Activated CD4-positive, alpha-beta T cell treated with anti-CD3 and anti-CD28 coated beads for 24 hours (primary cell): ENCODE data around the gene NYNRIN.
"Not testable (repeated sequence)": the region's sequence is repeated elsewhere in the genome, so short reads cannot be mapped to it uniquely, and the experiment has no call there.

Source experiments
- DNase-seq, 2 donors: peaks; one replicate each; pipeline ENCODE4 v3.0.0-alpha.2; 2020; ENCODE audit warnings: low read depth in 2 of 2

Gene NYNRIN

DNA sequence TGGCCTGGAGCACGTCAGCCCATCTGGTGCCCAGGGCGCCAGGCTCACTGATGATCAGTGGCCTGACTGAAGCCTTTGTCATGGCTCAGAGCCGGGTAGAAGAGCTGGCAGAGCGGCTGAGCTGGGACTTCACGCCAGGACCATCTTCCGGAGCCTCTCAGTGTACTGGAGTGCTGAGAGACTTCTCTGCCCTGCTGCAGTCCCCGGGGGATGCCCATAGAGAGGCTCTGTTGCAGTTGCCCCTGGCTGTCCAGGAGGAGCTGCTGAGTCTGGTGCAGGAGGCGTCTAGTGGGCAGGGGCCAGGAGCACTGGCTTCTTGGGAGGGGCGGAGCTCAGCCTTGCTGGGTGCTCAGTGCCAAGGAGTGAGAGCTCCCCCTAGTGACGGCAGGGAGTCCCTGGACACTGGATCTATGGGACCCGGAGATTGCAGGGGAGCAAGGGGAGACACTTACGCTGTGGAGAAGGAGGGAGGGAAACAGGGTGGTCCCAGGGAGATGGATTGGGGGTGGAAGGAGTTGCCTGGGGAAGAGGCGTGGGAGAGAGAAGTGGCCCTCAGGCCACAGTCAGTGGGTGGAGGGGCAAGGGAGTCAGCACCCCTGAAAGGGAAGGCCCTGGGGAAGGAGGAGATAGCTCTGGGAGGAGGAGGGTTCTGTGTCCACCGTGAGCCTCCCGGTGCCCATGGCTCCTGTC, 32.9 kb downstream of the NYNRIN start:
- peak; percentile 87 to 88 for DNase-seq

DNA sequence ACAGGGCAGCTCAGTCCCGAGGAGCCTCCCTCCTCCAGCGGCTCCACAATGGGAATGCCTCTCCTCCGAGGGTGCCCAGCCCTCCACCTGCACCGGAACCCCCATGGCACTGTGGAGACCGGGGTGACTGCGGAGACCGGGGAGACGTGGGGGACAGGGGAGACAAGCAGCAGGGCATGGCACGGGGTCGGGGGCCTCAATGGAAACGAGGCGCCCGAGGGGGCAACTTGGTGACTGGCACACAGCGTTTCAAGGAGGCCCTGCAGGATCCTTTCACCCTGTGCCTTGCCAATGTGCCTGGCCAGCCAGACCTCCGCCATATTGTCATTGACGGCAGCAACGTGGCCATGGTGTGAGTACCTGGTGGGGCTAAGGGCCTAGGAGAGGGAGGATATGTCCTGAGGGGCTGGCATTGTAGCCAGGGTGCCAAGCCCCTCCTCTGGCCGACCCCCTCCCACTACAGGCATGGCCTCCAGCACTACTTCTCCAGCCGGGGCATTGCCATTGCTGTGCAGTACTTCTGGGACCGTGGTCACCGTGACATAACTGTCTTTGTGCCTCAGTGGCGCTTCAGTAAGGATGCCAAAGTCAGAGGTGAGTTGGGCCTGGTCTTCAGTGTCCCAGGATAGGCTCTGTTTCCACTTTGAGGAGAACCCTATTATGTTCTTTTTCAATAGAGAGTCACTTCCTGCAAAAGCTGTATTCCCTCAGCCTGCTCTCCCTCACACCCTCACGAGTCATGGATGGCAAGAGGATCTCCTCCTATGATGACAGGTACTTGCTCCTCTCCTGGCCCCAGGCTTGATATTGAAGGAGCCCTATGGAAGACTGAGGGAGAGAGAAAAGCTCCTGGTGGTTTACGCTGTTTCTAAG, 33.7 kb downstream of the NYNRIN start:
- no peak for DNase-seq

DNA sequence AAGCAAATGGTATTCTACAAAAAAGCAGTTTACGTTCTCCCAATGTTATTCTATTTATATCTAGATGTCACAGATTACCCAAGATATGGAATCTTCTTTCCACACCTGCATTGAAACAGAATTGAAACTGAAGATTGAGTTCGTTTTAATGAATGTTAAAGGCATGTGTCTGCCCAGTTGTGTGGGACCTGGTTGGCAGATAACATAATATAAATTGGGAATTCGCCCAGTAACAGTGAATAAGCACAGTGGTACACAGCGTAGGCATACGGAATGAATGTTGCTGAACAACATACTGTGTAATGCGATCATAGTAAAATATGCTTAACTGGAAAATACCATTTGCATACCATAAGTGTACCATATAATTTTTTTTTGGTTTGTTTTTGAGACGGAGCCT, 35.2 kb downstream of the NYNRIN start:
- DNase-seq, result no peak

DNA sequence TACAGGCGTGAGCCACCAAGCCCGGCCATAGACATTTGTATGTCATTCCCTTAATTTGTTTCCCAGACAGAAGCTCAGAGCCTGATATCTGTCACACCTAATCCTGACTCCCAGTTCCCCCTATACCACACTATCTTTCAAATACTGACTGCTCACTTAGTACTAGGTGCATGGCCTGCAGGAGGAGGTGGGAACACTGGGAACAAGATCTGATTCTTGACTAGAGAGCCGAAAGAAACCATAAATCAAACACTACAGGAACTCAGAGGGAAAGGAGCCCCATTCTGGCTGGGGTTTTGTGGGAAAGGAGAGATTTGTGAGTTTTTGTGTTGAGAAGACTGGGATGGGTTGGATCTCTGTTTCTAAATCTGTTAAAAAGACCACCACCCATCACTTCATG, 35.9 kb downstream of the NYNRIN start:
- DNase-seq, result no peak

DNA sequence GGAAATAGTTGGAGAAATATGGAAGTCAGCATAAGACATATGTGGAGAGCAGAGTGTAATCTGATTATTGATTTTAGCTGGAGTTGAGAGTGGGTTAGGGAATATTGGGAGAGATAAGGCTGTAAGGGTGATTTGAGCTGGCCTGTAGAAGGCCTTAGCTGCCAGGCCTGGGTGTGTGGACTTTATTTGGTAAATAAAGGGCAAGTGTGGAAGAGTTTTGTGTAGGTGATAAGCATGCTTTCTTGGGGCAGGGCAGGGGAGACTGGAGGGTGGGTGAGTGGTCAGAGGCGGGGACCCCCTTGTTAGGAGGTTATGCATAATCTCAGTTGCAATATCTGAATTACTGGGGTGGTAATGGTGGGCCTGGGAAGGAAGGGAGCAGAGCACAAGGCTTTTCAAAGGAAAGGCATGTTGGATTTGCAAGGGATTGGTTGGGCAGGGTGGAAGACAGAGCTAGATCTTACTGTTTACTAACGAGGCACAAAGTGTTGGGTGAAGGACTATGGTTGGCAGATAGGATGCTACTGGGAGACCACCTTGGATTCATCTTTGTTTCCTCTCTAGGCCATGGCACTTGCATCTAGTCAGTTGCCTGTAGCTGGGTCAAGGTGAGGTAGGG, 36.5 kb downstream of the NYNRIN start:
- no peak for DNase-seq

DNA sequence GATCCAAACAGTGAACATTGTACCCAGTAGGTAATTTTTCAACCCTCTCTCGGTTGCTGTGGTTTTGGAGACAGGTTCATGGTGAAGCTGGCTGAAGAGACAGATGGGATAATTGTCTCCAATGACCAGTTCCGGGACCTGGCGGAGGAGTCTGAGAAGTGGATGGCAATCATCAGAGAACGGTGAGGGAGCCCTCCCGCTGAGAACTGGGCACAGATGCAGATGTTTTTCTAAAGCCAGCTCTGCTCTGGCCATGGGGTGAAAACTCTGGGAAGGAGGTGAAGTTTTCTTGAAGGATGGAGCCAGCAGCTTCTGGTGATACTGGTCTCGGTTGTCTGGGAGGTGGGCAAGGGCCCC, 37.2 kb downstream of the NYNRIN start:
- DNase-seq, result no peak

DNA sequence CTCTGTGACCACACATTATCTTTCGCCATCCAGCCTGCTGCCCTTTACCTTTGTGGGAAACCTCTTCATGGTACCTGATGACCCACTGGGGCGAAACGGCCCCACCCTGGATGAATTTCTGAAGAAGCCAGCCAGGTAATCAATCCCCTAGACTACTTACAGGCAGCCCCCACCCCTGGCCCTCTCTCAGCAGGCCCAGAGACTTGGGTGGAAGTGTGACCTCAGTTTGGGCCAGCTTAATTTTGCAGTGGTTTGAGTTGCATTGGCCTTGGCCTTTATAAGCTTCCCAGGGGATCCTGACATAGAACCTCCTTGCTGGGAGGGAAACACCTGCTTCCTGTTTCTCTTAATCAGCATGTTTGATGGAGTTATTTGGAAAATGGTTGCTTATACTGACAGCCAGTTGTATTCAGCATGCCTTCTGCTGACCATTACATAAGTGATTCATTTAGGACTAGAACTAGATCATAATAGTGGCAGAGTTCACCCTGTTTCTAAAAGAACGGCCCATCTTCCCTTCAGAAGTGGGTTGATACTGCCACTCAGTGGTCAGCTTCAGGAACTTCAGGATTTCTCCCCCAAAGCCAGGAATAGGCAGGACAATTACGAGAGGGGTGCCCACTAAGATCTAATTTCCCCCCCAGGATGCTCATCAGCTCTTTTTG, 37.7 kb downstream of the NYNRIN start:
- no peak for DNase-seq

DNA sequence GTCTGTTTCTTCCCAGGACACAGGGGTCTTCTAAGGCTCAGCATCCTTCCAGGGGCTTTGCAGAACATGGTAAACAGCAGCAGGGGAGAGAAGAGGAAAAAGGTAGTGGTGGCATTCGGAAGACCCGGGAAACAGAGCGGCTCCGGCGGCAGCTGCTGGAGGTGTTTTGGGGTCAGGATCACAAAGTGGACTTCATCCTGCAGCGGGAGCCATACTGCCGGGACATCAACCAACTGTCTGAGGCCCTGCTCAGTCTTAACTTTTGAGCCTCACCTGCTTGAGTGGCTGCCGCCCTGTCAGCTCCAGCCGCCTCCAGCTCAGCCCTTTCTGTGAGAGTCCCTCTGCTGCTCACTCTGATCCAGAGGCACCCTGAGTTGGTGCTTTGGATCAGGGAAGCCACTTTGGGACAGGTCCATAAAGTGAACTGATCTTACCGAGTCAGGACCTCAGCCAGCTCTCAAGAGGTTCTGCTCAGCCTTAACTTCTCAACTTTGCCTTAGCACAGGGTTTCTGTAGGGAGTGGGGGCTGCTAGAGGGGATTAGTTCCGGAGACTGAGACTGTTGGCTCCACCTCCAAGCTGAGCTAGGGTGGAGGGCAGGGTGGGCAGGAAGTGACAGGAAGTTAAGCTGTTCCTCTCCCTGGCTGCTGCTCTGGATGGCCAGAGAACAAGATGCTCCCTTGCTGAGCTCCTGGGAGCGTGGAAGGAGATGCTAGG, 38.4 kb downstream of the NYNRIN start:
- DNase-seq, result no peak

DNA sequence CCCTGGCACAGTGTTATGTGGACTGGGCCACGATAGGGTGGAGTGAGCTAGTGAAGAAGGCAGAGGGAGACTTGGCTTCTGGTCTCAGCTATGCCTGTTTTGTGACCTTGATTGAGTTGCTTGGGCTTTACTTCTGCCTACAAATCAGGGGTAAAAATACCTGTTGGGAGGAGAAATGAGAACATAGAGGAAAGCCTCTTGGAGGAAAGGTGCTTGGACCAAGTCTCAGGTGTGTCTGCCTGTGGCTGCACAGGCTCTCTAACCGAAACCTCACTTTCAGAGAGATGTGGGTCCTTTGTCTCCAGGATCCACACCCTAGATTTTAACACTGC, 38.9 kb downstream of the NYNRIN start:
- no peak for DNase-seq

DNA sequence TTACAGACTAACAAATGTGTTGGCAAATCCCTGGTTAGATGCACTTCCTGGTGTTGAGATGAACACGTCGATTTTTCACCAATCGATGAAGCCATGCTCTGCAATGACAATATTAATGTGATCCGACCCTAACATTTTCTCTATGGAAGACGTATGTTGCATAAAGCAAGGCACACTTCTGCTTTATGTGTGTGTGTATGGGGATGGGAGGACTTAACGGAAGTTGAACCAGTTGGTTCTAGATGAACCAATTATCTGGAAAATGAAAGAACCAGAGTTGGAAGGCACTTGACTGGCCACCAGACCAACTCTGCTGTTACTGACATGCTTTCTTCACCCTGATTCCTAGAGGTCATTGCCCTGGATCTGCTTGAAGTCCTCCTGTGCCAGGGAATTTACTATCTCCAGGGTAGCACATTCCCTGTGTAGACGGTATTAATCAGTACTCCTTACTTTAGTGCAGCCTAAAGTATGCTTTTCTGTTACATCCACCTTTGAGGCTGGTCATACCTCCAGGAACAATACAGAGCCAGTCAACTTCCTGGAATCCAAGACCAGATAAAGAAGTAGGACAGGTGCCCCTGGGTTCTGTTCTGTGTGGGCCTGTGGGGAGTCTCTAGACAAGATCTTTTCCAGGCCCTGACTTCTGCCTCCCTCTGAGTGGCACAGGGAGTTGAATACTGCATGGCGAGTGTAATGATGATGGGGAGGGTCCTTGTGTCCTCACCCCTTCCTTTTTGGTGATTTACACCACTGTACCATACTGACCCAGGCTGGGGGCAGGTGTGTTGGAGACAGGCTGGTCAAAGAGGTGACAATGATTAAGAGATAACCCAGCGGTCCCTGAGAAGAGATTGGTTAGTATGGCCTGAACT, 39.7 kb downstream of the NYNRIN start:
- DNase-seq, result no peak

DNA sequence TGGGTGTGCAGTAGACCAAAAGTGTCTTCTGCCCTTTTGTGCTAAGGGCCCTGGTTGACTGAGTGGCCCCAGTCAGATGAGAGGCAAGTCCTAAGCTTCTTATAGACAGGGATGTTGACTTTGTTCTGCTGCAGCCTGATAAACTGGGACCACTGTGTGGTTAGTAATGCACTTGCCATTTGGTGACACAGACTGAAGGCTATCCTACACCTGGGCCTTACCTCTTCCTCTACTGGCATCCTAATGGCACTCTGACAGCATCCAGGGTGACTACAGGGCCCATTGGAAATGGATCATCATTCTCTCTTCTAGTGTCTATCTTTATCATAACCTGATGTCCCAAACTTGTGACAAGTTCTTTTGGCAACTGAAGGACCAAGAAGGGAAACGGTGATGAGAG, 40.5 kb downstream of the NYNRIN start:
- no peak for DNase-seq

DNA sequence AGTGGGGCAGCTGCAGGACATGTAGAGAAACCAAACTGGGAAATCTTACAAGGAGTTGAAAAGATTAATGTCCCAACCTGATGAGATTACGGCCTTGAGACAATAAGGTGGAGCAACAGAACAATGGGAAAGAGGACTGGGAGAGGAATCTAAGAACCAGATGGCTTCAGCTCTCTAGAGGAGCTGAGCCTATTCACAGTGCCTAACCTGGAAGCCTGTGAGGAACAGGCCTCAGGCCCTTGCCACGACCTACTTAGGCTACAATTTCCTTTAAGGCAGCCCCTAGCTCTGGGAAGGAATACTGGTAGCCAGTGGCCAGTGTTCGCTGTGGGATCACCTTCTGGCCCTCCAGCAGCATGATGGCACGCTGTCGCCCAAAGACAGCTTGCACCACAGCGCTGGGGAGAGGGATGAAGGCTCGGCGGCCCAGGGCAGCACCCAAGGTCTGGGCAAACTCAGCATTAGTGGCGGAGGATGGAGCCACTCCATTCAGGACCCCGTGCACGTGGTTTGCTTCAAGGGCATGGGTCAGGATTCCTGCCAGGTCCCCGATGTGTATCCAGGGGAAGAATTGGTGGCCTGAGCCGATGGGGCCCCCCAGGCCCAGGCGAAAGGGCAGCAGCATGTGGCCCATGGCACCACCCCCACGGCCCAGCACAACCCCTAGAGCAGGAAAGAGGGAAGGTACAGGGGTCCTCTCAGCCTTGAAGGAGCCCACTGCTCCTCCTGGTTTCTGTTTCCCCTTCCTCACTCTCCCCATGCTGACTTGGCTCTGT, 41.2 kb downstream of the NYNRIN start:
- DNase-seq, result no peak

DNA sequence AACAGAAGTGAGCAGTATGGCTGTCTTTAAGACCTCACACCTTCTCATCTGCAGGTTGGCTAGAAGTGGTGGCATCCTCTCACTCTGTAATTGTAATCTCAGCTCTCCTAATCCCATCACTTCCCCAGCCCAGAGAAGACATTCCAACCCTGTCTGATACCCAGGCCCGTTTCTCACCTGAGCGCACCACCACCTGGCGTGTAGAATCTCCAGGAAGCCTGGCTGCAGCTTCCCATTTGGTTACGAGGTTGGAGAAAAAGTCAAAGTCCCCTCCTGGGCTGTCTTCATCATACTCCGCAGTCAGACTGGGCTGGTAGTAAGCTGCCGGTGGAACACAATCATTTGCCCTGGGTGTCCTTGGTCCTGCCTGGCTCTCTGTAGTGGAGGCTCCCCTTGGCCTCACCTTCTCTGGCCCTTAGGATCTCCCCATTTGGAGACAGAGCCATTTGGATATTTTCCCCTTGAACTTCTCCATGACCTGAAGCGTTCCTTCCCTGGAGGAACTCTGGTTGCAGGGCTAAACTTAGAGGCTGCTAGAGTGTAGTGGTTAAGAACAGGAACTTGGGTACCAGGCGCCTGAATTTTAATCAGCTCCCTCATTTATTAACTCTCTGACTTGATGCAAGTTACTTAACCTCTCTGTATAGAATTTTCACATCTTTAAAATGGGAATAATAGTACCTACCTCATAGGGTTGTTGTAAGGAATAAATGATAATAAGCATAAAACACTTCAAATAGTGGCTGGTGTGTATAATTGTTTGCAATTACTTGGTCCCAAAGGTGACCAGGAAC, 42.0 kb downstream of the NYNRIN start:
- no peak for DNase-seq

DNA sequence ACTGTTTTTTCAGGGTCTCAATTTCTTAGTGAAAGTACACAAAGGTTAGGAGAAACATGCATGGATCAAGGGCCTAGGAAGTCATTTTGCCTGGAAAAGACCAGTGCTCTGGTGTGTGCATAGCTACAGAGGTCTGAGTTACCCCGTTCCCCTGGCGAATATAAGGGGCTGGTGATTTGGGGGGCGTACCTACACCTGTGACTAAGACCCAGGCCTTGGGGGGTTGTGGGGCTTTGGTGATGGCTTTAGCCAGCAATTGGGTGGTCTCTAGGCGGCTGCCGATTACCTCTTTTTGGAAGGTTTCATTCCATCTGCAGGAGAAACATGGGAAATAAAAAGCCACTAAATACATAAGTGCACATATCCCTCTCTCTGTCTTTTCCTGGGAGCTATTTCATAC, 42.7 kb downstream of the NYNRIN start:
- DNase-seq, result no peak

DNA sequence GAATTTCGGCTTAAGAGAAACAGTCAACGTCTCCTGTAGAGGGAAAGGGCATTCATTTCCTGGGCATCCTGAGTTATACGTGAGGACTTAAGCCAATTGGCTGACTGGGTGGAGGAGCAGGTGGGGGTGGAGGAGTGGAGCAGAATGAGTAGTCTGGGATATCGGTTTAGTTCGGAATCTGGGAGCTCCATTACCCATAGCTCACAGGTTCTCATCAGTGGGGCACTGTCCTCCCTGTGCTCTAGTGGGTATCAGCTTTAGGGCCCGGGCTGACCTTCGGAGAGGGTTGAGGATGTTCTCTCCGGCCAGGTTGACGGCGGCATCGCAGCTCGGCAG, 43.1 kb downstream of the NYNRIN start:
- no peak for DNase-seq

DNA sequence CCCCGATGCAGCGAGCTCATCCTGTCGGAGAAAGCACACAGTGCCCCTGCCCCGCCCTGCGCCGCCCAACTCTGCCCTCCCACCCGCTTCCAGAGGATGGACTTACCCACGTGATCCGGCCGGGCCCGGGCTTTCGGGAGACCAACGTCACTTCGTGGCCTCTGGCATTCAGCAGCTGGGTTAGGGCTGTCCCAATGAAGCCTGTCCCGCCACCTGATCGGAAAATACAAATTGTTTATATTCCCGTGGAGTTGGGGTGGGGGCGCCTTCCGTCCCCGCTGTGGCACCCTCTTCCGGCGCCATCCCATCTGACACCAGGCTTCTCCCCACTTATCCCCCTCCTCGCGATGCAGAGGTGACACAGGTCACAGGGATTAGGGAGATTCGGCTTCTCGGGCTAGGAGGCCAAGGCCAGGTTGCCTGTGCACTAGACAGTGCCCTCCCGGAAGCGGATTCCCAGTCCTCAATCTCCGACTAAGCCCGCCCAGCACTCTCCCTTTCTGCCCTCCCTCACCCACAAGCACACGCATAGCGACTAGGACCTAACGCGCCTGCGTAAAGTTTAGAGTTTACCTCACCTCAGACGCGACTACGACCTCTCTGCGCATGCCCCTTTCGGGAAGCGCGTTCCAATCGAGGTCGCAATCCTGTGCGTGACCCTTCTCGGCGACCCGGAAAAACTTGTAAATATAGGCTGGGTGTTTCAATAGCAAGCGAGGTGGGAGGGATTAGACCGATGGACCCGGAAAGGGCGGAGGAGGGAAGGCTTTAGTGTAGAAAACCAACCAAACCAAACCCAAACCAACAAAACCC, 43.6 kb downstream of the NYNRIN start, which contains the start of gene SDR39U1:
Gene SDR39U1 (minus strand): TSS at position 537 of the 813 bp plus-strand sequence. CDS start 7 bp downstream, at position 530.
- DNase-seq, result peak; percentile 90 to 94

DNA sequence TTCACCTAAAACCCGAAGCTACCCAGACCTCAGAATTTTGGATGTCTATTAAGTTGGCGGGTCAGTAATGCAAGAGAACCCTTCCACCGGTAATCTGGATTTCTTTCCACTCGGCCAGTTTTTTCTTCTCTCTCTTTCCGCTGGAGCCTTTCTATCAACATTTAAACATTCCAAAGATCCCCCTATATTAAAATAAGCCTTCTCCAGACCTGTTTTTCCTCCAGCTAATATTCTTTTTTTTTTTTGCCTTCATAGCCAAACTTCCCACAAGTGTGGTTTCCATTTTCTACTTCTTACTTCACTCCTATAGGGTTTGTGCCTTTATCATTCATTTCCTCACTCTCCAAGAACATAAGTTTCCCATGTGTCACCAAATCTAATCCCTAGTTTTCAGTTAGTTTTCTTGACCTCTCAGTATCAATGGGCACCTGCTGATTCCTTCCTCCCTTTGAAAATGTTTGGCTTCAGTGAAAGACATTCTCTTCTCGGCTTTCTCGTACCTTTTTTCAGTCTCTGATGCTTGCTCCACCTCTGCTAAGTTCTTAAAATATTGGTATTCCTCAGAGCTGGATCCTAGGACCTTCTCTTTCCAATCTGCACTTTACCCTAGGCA, 44.4 kb downstream of the NYNRIN start:
- no peak for DNase-seq

DNA sequence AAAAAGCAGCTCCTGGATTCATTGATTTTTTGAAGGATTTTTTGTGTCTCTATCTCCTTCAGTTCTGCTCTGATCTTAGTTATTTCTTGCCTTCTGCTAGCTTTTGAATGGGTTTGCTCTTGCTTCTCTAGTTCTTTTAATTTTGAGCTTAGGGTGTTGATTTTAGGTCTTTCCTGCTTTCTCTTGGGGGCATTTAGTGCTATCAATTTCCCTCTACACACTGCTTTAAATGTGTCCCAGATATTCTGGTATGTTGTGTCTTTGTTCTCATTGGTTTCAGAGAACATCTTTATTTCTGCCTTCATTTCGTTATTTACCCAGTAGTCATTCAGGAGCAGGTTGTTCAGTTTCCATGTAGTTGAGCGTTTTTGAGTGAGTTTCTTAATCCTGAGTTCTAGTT, 52.0 kb downstream of the NYNRIN start:
- not testable (repeated sequence) for DNase-seq
